ENCODE data around the gene NEDD9.

DNA sequence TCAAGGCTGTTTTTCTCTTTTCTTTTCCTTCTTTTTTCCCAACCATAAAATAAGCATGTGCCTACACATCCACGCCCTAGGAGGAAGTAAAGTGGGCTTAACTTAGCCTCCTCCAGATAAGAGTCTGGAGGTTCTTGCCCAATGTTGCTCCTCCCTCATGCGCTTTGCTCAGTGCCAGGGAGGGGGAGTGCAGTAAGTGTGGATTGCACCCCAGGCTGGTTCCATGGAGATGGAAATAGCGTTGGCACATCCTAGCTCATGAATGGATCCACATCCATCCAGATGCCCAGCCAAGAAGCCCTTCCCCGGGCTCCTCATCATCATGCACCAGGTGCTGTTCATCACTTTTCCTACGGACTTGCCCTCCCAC is 58.2 kb downstream of the NEDD9 start:
- no peak for TF ChIP-seq EZH2phosphoT487 (IDR thresholded peaks at IDR 0.05; ENCODE audit: borderline replicate concordance)
- TF ChIP-seq, protein P1, sequence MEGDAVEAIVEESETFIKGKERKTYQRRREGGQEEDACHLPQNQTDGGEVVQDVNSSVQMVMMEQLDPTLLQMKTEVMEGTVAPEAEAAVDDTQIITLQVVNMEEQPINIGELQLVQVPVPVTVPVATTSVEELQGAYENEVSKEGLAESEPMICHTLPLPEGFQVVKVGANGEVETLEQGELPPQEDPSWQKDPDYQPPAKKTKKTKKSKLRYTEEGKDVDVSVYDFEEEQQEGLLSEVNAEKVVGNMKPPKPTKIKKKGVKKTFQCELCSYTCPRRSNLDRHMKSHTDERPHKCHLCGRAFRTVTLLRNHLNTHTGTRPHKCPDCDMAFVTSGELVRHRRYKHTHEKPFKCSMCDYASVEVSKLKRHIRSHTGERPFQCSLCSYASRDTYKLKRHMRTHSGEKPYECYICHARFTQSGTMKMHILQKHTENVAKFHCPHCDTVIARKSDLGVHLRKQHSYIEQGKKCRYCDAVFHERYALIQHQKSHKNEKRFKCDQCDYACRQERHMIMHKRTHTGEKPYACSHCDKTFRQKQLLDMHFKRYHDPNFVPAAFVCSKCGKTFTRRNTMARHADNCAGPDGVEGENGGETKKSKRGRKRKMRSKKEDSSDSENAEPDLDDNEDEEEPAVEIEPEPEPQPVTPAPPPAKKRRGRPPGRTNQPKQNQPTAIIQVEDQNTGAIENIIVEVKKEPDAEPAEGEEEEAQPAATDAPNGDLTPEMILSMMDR (IDR thresholded peaks at IDR 0.05 in 2 of 3, conservative IDR thresholded peaks at IDR 0.05 in 1 of 3; ENCODE audit: borderline replicate concordance in 1 of 3, insufficient read depth in 1 of 3, low read depth in 2 of 3, low read length in 2 of 3): no peak
- TF ChIP-seq EZH2 (IDR thresholded peaks at IDR 0.05): no peak
- TF ChIP-seq, protein P2, sequence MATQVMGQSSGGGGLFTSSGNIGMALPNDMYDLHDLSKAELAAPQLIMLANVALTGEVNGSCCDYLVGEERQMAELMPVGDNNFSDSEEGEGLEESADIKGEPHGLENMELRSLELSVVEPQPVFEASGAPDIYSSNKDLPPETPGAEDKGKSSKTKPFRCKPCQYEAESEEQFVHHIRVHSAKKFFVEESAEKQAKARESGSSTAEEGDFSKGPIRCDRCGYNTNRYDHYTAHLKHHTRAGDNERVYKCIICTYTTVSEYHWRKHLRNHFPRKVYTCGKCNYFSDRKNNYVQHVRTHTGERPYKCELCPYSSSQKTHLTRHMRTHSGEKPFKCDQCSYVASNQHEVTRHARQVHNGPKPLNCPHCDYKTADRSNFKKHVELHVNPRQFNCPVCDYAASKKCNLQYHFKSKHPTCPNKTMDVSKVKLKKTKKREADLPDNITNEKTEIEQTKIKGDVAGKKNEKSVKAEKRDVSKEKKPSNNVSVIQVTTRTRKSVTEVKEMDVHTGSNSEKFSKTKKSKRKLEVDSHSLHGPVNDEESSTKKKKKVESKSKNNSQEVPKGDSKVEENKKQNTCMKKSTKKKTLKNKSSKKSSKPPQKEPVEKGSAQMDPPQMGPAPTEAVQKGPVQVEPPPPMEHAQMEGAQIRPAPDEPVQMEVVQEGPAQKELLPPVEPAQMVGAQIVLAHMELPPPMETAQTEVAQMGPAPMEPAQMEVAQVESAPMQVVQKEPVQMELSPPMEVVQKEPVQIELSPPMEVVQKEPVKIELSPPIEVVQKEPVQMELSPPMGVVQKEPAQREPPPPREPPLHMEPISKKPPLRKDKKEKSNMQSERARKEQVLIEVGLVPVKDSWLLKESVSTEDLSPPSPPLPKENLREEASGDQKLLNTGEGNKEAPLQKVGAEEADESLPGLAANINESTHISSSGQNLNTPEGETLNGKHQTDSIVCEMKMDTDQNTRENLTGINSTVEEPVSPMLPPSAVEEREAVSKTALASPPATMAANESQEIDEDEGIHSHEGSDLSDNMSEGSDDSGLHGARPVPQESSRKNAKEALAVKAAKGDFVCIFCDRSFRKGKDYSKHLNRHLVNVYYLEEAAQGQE (IDR thresholded peaks at IDR 0.05; ENCODE audit: low read depth): no peak
- no peak for TF ChIP-seq YY1 (IDR thresholded peaks at IDR 0.05; ENCODE audit: extremely low read depth, insufficient replicate concordance, low read depth, low read length)
- no peak for TF ChIP-seq POLR2A (IDR thresholded peaks at IDR 0.05; ENCODE audit: borderline replicate concordance, extremely low read depth, insufficient read depth, insufficient read length)
- no peak for TF ChIP-seq CEBPB (IDR thresholded peaks at IDR 0.05; ENCODE audit: low read depth)
- no peak for TF ChIP-seq SRF (IDR thresholded peaks at IDR 0.05; ENCODE audit: low read depth)
- no peak for TF ChIP-seq POLR2AphosphoS5 (IDR thresholded peaks at IDR 0.05; ENCODE audit: low read depth, low read length)
- no peak for TF ChIP-seq RAD21 (IDR thresholded peaks at IDR 0.05; ENCODE audit: low read depth)
- no peak for TF ChIP-seq ZNF274 (IDR thresholded peaks at IDR 0.05; ENCODE audit: low read depth, low read length)

Data from HCT116 (cell line).